AG20443 (cell line): ENCODE results near the gene ARPC5.
"Not testable (repeated sequence)": the region's sequence is repeated elsewhere in the genome, so short reads cannot be mapped to it uniquely, and the experiment has no call there.

ENCODE experiments used
- DNase-seq: peaks from one replicate; pipeline ENCODE4 v3.0.0; 2012; ENCODE audit warnings: low spot score, mixed read lengths

Gene ARPC5

DNA sequence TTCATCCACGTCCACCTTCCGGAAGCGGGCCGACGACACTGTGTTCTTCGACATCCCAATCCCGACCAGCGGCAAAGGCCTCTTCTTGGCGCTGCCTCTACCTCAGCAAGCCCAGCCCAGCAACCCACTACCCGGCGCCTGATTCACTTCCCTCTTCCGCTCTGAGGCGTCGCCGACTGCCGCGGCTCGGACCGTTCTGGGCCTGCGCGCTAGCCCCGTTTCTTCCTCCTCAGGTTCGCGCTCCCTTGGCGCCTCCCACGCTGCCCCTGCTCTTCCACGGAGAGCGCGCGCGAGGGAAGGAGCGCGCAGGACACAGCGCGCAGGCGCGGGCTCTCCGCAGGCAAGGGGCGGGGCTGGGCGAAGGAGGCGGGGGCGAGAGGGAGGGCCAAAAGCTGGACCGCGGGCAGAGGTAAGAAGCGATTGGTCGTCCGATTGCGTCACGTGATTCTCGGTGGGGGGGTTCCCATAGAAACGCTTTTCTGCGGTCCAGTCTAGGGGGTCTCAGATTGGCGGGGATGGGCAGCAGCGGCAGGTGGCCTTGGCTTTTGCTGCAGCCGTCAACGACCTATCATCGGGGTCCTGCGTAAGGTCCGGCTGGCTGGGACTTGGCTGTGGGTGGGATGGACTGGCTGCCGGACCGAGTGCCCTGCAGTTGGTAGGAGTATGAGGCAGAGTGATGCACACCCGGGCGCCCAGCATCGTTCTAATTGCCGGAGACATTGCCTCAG is at the start of gene ARPC5:
Gene ARPC5, minus strand, starts transcription at position 178 of the 728 bp plus-strand sequence. Its CDS starts 124 bp downstream, at position 54.
- DNase-seq, result peak; percentile 98

GRCh38 chr1:183685112-183685713 is 49.6 kb upstream of the ARPC5 start:
- DNase-seq, result peak; percentile 76

GRCh38 chr1:183679363-183679762 is 43.8 kb upstream of the ARPC5 start:
- DNase-seq, result not testable (repeated sequence)

DNA sequence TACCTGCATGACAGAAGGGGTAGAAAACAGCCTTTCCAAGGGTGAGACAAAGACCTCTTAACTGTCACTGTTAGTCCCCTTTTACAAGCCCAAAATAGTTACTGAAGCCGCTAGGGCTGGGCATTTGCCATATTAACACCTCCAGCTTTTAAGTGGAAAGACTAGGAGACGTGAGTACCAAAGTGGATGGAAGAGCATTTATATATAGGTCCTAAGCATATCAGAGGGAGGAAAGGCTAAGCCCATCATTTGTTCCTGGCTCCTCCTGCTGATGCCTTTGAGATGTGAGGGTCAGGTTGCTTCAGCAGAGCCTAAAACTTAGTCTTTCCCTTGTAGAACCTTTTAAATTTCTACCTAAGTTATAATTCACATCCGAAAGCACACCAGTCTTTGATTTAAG is 43.2 kb upstream of the ARPC5 start:
- DNase-seq, result no peak

DNA sequence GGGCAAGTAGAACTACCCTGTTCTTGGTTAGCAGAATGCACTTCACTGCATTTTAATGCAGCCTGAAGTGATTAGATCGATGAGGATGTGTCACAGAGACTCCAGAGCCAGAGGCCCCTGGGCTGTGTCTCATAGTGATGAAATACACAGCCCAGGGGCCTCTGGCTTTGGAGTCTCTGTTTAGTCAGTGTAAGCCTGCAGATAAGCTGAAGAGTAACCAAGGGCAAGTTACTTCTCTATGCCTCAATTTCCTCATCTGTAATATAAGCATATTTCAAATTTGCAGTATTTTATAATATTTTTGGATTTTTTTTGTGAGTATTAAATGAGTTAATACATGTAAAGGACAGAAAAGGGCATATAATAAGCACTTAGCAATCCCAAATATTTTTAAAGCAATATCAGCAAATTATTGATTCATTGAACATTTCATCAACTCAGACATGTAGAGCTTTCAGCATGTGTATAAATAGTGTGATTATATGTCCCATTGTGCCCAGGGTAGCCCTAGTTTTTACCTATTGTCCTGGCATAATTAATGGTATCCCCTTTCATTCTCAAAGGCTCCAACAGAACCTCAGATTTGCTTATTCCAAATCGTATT is 41.1 kb upstream of the ARPC5 start:
- peak; percentile 86 for DNase-seq

DNA sequence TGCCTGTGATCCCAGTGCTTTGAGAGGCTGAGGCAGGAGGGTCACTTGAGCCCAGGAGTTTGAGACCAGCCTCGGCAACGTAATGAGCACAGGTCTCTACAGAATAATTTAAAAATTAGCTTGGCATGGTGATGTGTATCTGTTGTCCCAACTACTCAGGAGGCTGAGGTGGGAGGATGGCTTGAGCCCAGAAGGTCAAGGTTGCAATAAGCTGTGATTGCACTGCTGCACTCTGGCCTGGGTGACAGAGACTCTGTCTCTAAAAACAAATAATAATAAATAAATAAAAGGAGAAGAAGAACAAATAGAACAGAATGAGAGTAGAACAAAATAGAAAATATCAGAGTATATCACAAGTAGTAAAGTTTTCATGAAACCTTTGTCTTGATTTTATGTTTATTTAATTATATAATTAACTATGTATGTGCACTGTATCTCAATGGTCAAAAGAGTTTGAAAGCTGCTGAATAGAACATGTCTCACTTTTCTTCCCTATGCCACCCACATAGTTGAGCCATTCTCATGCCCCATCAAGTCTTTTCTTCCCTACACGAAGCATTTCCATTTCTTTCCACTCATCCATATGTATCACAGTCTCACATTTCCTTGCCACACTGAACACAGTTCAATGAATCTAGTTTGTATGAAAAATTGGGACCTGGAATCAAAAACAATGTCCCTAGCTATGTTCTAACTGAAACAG is 40.5 kb upstream of the ARPC5 start:
- DNase-seq, result no peak

DNA sequence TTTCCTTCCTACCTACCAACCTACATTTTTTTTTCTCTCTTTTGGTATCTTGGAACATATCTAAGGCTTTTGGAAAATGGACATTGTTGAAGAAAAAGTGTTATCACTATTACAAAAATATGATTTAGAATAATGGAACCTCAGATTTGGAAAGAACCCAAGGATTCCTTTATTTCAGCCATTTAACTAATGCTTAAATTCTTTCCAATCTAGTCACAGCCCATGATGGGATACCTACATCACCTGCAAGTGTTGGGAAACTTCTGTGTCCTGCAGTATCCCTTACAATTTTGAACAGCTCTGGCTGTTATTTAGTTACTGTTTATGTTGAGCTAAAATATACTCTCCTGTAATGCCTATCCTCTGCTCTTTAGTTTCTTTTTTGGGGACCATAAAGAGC is 39.8 kb upstream of the ARPC5 start:
- DNase-seq, result no peak

DNA sequence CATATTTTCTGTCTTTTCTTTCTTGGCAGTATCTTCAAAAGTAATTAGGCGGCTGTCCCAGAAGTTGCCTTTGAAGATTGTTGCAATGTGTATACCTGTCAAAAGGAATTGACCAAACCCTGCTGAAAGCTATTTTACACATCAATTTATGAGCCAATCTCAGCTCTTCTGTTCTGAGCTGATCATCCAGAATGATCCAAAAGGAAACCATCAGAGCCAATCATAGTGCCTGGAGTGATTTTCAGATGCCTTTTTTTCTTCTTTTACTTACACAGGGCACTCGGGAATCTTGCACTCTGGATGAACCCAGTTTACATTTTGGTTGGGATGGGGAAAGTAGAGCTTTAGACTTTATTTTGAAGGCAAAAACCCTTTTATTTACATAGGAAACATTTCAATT is 39.3 kb upstream of the ARPC5 start:
- no peak for DNase-seq

- DNase-seq, result peak; percentile 18
Measured at GRCh38 chr1:183674339-183674738, 38.8 kb upstream of the ARPC5 start.

GRCh38 chr1:183673605-183674323 is 38.2 kb upstream of the ARPC5 start:
- DNase-seq, result no peak

GRCh38 chr1:183670169-183670568 is 34.6 kb upstream of the ARPC5 start:
- no peak for DNase-seq

GRCh38 chr1:183656355-183656754 is 20.8 kb upstream of the ARPC5 start:
- DNase-seq, result no peak

DNA sequence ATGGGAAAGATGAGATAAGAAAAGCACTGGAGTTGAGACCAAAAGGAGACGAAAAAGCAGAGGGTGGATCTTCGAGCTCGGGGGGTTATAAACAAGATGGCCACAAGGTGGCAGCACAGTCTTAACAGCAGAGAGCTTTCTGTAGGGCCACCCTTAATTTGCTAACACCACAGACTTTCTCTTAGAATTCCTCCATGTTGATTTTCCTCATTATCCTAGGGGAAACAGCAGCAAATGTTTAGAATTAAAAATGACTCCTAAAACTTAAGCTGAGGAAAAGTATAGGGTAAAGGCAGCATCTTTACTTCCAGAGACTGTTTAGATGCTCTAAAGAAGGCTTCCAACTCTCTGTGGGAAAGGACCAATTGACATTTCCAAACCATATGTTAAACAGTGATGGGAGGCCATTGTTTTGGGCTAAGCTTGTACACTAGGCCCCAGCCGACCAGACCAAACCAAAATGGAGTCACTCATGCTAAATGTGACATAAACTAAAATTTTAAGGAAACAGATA is 20.0 kb upstream of the ARPC5 start:
- DNase-seq, result peak; percentile 85

GRCh38 chr1:183654706-183655105 is 19.1 kb upstream of the ARPC5 start:
- no peak for DNase-seq

DNA sequence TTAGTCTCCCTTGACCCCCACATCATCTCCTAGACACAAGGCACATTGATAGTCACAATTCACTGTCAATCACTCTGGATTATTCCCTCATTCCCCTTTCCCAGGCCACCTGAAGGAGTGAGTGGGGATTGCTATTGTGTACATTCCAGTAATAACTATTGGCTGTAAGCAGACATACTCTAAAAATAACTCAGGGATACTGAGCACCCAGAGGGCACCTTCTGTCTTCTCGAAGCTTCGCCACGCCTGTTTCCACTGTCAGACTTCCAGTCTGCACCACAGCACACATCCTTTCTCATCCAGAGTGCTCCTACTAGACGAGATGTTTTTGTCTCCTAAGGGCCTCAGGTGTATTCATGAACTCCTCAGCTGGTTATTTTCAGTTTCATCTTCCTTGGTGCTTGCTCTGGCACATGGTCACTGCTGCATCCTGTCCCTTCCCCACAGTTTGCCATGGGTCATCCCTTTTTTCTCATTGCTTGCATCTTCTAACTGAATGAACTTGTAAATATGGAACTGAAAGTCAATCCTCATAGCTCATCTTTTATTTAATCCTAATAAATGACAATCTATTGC is 18.4 kb upstream of the ARPC5 start:
- DNase-seq, result no peak

- no peak for DNase-seq
Measured at GRCh38 chr1:183653462-183653794, 17.8 kb upstream of the ARPC5 start.

- DNase-seq, result no peak
Measured at GRCh38 chr1:183652547-183653461, 17.2 kb upstream of the ARPC5 start, which contains the start of gene APOBEC4. TSS of gene APOBEC4 (minus strand) at chr1:183653316. CDS start at chr1:183648781, 4,535 bp downstream.

GRCh38 chr1:183652107-183652506 is 16.5 kb upstream of the ARPC5 start:
- DNase-seq, result no peak

DNA sequence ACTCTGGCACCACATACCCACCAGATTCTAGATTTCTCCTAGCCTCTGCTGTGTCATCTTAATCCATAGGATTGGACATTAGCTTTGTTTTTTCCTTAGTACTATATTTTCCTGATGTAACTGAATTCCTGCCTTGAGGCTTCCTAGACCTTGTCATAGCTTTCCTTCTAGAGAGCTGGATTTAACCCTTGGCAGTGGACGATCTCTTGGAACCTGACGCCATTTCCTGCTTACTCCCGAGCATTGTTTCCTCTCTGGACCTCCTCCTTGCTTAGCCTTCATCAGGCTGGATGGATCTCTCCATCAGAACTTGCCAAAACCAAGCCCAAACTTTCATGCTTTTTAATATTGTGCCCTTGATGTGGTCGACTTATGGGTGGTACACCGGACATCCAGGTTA is 16.0 kb upstream of the ARPC5 start:
- DNase-seq, result no peak

DNA sequence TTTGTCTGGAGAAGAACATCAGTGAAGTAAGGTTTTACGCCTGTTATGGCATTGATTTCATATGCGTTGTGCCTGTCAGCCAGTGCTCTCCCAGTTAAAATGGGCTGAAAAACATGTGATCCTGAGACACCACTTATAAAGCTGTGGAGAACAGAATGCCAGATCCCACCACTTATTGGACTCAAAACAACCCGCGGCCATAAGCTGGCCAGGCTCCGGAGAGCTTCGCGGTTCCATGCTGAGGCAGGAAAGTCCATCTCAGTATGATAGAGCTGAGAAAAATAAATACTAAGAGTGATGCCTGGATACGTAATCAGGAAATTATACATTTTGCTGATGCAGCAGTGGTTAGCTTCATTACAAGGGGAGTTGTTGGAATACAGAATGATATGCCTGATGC is 12.5 kb upstream of the ARPC5 start:
- no peak for DNase-seq
